IPS-NIHi11 (cell line): Measurements from ENCODE around the gene TGFBR3L.
"Not testable (repeated sequence)": the region's sequence is repeated elsewhere in the genome, so short reads cannot be mapped to it uniquely, and the experiment has no call there.

Source experiments
- DNase-seq: peaks from one replicate; pipeline ENCODE4 v3.0.0; 2012; ENCODE audit warnings: mixed read lengths, low spot score

Gene TGFBR3L

GRCh38 chr19:7961082-7961481, 46.5 kb downstream of the TGFBR3L start:
- not testable (repeated sequence) for DNase-seq

- DNase-seq = no peak
These were observed 47.4 kb downstream of the TGFBR3L start for GRCh38 chr19:7961920-7962626.

GRCh38 chr19:7962644-7963268, 48.1 kb downstream of the TGFBR3L start:
- no peak for DNase-seq

GRCh38 chr19:7963566-7963965, 48.9 kb downstream of the TGFBR3L start:
- DNase-seq = no peak

DNA sequence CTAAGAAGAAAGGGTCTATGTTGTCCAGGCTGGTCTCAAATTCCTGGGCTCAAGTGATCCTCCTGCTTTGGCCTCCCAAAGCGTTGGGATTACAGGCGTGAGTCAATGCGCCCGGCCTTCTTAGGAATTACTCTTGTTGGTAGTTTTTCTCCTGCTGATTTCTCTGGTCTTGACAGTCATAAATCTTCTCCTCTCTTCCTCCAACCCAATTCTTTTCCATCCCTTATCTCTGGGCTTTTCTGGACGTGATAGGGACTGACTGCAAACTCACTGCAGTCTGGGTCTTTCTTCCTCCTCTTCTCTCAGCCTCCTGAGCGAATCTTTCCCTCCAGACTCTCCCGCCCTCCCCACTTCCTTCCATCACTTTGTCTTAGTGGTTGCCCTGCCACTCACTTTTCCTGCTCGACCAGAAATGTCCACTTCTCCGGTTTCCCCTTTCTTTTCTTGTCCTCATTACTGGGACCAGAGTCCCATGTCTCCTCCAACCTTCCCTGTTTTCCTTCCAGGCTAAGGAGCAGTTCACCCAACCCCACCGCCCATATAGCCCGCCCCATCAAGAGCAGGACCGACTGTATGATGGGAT, 50.7 kb downstream of the TGFBR3L start:
- no peak for DNase-seq

DNA sequence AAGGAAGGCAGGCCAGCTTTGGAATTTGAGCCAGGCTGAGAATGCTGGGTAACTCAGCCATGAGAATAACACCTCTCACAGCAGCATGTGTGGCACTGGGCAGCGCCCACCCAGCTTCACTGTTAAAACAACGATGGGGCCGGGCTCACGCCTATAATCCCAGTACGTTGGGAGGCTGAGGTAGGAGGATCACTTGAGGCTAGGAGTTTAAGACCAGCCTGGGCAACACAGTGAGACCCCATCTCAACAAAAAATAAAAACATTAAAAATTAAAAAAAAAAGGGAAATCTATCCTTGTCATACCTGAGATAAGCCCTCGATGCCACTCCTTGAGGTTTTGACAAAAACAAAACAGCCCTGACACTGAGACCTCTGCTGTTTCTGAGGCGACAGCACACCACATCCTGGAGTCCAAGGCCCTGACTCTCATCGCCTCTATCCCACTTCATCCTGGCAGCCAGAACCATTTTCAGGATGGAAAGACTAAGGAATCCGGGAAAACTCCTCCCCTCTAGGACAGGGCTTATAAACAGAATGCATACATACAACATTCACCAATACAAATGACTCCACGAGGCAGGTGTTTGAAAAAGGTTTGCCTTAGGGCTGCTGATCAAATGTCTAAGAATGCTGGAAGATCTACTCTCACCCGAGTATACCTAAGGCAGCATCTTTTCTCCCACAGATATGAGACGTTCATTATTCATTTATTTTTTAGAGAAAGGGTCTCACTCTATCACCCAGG, 51.5 kb downstream of the TGFBR3L start:
- no peak for DNase-seq

DNA sequence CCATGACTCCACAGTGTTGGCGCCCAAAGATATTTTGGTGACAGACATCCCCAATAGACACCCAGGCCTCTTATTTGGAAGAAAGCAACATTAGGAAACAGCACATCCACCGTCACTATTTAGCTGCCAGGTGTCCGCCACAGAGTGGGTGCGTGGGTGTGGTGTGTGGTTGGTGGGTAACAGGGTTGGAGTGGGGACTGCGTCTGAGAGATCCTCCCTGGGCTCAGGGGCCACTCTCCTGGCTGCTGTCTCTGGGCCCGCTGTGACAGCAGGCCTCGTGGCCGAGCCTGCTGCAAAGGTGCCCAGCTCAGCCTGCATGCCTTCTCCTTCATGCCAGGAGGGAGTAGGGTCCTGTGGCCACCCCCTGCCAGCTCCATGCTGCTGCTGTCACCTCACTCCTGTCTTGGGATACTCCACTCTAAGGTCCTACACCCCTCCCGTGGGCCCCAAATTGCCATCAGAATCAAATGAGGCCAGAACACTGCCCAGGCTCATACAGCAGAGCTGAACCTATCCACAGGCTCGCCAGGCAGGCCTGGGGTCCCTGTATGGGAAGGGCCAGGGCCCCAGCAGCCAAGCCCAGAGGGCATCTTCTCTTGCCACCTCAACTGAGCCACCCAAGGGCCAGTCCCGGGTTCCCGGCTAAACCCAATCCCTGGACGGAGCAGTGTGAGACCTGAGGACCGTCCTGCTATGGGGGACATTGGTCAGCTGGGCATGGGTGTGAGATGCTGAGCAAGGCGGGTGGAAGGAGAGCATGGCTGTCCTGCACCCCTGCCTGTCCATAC, 53.6 kb downstream of the TGFBR3L start:
- no peak for DNase-seq
